GM12864 (cell line): ENCODE data around the gene AGTRAP.

ENCODE experiments used
- DNase-seq: peaks from one replicate; pipeline ENCODE4 v3.0.0-alpha.2; 2011; ENCODE audit warnings: low read depth
- H3K4me3 ChIP-seq: 2 replicates; pipeline ENCODE4 v1.5.1; 2011; ENCODE audit warnings: mild to moderate bottlenecking, low read depth, low read length, control low read depth
- TF ChIP-seq, protein P1 (sequence below): IDR thresholded peaks from 2 replicates; pipeline ENCODE4 v1.5.1; 2011; ENCODE audit warnings: low read depth, mild to moderate bottlenecking, moderate library complexity, low read length, control low read depth, inconsistent platforms; ENCODE audit errors: missing control alignments

Gene AGTRAP

DNA sequence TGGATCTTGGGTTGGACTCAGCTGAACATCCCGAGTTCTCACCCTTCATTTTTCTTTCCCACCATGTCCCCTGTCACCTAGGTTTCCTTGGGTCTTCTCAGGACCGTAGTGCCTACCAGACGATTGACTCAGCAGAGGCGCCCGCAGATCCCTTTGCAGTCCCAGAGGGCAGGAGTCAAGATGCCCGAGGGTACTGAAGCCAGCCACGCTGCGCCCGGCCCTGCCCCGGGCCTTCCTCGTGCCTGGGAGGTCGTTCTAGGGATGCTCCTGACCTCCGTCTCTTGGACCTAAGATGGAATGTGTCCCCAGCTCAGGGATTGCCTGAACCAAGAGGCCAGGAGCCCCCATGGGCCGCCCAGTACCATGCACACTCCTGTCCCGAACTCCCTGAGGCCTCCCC lies 14.1 kb downstream of the AGTRAP start:
- DNase-seq: no peak
- no peak overlapping the region for H3K4me3 ChIP-seq
- TF ChIP-seq, protein P1, sequence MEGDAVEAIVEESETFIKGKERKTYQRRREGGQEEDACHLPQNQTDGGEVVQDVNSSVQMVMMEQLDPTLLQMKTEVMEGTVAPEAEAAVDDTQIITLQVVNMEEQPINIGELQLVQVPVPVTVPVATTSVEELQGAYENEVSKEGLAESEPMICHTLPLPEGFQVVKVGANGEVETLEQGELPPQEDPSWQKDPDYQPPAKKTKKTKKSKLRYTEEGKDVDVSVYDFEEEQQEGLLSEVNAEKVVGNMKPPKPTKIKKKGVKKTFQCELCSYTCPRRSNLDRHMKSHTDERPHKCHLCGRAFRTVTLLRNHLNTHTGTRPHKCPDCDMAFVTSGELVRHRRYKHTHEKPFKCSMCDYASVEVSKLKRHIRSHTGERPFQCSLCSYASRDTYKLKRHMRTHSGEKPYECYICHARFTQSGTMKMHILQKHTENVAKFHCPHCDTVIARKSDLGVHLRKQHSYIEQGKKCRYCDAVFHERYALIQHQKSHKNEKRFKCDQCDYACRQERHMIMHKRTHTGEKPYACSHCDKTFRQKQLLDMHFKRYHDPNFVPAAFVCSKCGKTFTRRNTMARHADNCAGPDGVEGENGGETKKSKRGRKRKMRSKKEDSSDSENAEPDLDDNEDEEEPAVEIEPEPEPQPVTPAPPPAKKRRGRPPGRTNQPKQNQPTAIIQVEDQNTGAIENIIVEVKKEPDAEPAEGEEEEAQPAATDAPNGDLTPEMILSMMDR: no peak

DNA sequence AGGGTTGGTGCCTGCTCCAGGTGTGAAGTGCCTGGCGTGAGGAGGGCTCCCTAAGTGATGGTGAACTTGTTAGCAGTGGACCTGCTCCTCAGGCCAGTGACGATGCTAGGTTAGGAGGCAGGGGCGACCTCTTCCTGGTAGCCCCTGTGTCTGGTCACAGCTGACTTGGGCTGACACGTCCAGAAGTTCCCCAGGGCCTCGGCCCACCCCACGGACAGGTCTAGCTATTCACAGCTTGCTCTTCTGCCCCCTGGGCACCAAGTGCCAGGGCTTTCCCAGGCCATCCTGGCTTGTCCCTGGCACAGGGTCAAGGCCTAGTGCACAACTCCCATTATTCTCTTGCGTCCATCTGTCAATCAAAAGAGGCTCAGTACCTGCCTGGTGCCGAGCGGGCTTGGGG lies 15.2 kb downstream of the AGTRAP start:
- TF ChIP-seq, protein P1: no peak
- no peak overlapping the region for H3K4me3 ChIP-seq
- no peak for DNase-seq

DNA sequence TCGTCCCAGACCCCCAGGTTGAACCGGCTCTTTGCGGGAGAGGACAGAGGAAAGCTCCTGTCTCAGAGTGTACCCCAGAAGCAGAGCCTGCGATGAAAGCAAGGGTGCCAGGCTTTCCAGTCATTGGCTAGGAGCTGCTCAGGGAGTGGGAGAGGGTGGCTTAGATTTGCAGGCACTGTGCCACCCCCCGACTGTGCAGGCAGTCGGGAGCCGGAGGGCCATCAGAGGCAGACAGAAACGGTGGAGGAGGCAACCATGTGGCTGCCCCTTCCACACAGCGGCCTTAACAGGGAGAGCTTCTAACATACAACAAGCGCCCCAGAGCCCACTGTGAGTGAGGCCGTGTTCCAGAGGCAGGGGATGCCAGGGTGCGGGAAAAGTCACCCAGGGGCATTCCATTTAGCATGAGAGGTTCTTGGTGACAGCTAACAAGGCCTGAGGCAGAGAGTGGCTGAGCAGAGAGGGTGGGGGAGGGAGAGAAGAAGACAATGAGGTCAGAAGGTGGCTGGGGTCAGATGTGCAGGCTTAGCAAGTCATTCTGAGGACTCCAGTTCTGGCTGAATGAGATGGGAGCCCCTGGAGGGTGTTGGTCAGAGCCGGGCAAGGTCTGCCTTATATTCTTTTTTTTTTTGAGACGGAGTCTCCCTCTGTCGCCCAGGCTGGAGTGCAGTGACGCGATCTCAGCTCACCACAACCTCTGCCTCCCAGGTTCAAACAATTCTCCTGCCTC lies 16.6 kb downstream of the AGTRAP start:
- no peak for DNase-seq
- TF ChIP-seq, protein P1: no peak
- H3K4me3 ChIP-seq: no peak overlapping the region

DNA sequence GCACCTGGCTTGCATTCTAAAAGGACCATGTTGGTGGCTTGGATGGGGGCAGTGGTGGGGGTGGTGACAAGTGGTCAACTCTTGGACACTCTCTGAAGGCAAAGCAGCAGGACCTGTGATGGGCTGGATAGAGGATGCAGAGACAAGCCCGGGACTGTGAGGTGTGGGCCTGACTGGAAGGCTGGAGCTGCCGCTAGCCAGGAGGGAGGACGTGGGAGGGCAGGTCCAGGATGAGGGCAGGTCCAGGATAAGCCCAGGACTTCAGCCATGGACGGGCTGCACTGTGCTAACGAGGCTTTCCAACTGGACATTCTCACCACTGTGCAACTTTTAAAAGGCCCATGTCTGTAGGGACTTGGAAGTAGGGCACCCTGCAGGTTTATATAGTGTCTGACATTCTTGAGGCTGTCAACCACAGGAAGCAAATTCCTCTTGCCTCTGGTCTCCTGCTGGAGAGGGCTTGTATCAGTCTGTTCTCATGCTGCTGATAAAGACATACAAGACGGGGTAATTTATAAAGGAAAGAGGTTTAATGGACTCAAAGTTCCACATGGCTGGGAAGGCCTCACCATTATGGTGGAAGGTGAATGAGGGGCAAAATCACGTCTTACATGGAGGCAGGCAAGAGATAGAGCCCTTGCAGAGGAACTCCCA lies 17.7 kb downstream of the AGTRAP start:
- no peak for DNase-seq
- no peak overlapping the region for H3K4me3 ChIP-seq
- TF ChIP-seq, protein P1: no peak

DNA sequence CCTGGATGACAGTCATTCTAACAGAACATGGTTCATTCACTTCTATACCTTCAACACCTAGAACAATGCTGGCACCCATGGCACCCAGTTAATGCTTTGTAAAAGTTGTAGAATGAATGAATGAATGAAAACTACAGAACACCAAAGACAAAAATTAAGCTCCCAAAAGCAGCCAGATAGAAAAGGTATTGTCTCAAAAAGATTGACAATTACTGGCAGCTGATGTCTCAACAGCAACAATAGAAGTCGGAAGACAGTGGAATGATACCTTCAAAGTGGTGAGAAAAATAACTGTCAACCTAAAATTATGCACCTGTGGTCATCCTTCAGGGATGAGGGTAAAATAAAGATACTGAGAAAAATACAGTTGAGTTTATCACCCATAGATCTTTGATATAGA lies 21.1 kb downstream of the AGTRAP start:
- no peak overlapping the region for H3K4me3 ChIP-seq
- TF ChIP-seq, protein P1: no peak
- no peak for DNase-seq

DNA sequence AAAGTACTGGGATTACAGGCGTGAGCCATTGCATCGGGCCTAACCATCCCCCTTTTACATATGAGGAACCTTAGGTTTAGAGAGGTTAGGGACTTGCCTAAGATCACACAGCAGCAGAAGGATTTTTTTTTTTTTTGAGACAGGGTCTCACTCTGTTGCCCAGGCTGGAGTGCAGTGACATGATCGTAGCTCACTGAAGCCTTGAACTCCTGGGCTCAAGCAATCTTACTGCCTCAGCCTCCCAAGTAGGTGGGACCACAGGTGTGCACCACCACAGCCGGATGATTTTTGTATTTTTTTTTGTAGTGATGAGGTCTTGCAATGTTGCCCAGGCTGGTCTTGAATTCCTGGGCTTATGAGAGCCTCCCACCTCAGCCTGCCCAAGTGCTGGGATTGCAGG lies 23.9 kb downstream of the AGTRAP start:
- TF ChIP-seq, protein P1: no peak
- no peak overlapping the region for H3K4me3 ChIP-seq
- no peak for DNase-seq

DNA sequence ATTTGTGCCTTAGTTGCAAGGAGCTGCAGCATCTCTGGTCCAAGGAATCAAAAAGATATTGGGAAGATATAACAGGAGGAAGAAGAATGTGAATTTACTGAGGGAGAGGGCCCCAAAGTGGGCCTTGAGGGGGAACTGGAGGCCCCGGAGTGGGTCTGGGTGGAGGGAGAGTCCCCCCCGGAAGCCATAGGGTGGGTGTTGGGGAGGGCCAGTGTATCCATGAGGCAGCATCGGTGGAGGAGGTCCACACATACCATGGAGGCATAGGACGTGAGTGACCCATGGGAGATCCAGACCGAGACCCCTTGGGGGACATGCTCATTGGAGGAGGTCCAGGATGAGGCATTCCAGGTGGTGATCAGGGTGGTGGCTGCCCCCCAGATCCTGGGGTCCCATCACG lies 25.3 kb downstream of the AGTRAP start:
- TF ChIP-seq, protein P1: no peak
- H3K4me3 ChIP-seq: no peak overlapping the region
- DNase-seq: no peak
